ENCODE data around the gene NDST1.

Gene NDST1

GRCh38 chr5:150514708-150515211, 6.8 kb downstream of the NDST1 start:
- DNase-seq (ENCODE audit: low read depth in 1 of 2, low spot score in 1 of 2) = no peak
- Histone ChIP-seq H3K27ac (replicated peaks) (no peak overlapping the region), H3K4me3 (replicated peaks; ENCODE audit: insufficient read depth, low read length) (no peak overlapping the region), H3K27me3 (ENCODE audit: insufficient read depth, poor library complexity, severe bottlenecking) (no peaks in the 10 kb centered on the region)
- TF ChIP-seq CTCF (IDR thresholded peaks at IDR 0.05; ENCODE audit: insufficient read depth, low read length) = no peak
- TF ChIP-seq, protein P1, sequence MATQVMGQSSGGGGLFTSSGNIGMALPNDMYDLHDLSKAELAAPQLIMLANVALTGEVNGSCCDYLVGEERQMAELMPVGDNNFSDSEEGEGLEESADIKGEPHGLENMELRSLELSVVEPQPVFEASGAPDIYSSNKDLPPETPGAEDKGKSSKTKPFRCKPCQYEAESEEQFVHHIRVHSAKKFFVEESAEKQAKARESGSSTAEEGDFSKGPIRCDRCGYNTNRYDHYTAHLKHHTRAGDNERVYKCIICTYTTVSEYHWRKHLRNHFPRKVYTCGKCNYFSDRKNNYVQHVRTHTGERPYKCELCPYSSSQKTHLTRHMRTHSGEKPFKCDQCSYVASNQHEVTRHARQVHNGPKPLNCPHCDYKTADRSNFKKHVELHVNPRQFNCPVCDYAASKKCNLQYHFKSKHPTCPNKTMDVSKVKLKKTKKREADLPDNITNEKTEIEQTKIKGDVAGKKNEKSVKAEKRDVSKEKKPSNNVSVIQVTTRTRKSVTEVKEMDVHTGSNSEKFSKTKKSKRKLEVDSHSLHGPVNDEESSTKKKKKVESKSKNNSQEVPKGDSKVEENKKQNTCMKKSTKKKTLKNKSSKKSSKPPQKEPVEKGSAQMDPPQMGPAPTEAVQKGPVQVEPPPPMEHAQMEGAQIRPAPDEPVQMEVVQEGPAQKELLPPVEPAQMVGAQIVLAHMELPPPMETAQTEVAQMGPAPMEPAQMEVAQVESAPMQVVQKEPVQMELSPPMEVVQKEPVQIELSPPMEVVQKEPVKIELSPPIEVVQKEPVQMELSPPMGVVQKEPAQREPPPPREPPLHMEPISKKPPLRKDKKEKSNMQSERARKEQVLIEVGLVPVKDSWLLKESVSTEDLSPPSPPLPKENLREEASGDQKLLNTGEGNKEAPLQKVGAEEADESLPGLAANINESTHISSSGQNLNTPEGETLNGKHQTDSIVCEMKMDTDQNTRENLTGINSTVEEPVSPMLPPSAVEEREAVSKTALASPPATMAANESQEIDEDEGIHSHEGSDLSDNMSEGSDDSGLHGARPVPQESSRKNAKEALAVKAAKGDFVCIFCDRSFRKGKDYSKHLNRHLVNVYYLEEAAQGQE (IDR thresholded peaks at IDR 0.05; ENCODE audit: insufficient replicate concordance, low read depth) = no peak
- TF ChIP-seq SPI1 (IDR thresholded peaks at IDR 0.05; ENCODE audit: borderline replicate concordance, low read depth) = no peak
- TF ChIP-seq POLR2AphosphoS5 (IDR thresholded peaks at IDR 0.05; ENCODE audit: low read depth) = no peak
- no peak for TF ChIP-seq GABPA (IDR thresholded peaks at IDR 0.05; ENCODE audit: low read depth)

DNA sequence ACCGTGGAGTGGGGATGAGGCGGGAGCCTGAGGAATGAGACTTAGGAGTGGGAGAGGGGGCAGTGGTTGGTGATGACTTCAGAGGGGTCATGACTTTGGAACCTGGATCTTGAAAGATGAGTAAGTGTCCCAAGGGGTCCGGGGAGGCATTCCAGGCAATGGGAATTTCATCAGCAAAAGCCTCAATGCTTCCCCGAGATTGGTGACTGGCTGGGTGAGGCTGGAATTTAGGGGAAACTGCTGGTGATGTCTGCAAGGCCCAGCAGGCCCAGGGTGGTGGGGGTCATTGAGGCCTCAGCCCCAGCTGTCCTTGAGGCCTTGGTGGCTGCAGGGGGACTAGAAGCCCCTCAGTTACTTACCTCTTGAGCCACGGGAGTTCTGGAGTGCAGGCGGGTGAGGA, 7.5 kb downstream of the NDST1 start:
- DNase-seq (ENCODE audit: low read depth in 1 of 2, low spot score in 1 of 2) = no peak
- Histone ChIP-seq H3K27ac (replicated peaks) (no peak overlapping the region), H3K27me3 (ENCODE audit: insufficient read depth, poor library complexity, severe bottlenecking) (no peaks in the 10 kb centered on the region), H3K4me3 (replicated peaks; ENCODE audit: insufficient read depth, low read length) (no peak overlapping the region)
- TF ChIP-seq SPI1 (IDR thresholded peaks at IDR 0.05; ENCODE audit: borderline replicate concordance, low read depth) = no peak
- no peak for TF ChIP-seq CTCF (IDR thresholded peaks at IDR 0.05; ENCODE audit: insufficient read depth, low read length)
- no peak for TF ChIP-seq POLR2AphosphoS5 (IDR thresholded peaks at IDR 0.05; ENCODE audit: low read depth)
- TF ChIP-seq, protein P1 (IDR thresholded peaks at IDR 0.05; ENCODE audit: insufficient replicate concordance, low read depth) = no peak
- TF ChIP-seq GABPA (IDR thresholded peaks at IDR 0.05; ENCODE audit: low read depth) = no peak

DNA sequence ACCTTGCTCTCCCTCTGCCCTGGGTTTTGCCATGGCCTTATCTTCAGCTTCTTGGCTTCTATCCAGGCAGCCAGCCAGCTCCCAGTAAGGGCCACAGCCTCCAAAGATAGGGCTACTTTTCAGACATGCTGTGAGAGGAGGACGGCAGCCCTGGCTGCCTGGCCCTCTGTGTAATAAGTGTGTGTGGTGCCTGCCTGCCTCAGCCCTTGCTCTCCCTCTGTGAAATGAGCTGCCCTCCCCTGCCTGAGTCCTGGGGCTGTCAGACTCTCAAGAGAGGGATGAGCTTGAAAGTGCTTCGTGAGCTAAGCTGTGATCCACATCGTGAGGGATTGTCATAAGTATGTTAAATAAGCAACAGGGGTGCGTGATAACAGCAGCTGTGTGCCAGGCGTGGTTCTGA, 8.1 kb downstream of the NDST1 start:
- TF ChIP-seq GABPA (IDR thresholded peaks at IDR 0.05; ENCODE audit: low read depth) = no peak
- no peak for TF ChIP-seq POLR2AphosphoS5 (IDR thresholded peaks at IDR 0.05; ENCODE audit: low read depth)
- no peak for TF ChIP-seq SPI1 (IDR thresholded peaks at IDR 0.05; ENCODE audit: borderline replicate concordance, low read depth)
- no peaks in the 10 kb centered on the region for H3K27me3 ChIP-seq (ENCODE audit: insufficient read depth, poor library complexity, severe bottlenecking)
- no peak overlapping the region for H3K27ac ChIP-seq (replicated peaks)
- no peak overlapping the region for H3K4me3 ChIP-seq (replicated peaks; ENCODE audit: insufficient read depth, low read length)
- DNase-seq (ENCODE audit: low read depth in 1 of 2, low spot score in 1 of 2) = no peak

- TF ChIP-seq GABPA (IDR thresholded peaks at IDR 0.05; ENCODE audit: low read depth) = no peak
- no peak for TF ChIP-seq SPI1 (IDR thresholded peaks at IDR 0.05; ENCODE audit: borderline replicate concordance, low read depth)
- no peak for TF ChIP-seq POLR2AphosphoS5 (IDR thresholded peaks at IDR 0.05; ENCODE audit: low read depth)
- TF ChIP-seq, protein P1 (IDR thresholded peaks at IDR 0.05; ENCODE audit: insufficient replicate concordance, low read depth) = no peak
- TF ChIP-seq CTCF (IDR thresholded peaks at IDR 0.05; ENCODE audit: insufficient read depth, low read length) = no peak
- Histone ChIP-seq H3K4me3 (replicated peaks; ENCODE audit: insufficient read depth, low read length) (no peak overlapping the region), H3K27me3 (ENCODE audit: insufficient read depth, poor library complexity, severe bottlenecking) (no peaks in the 10 kb centered on the region), H3K27ac (replicated peaks) (no peak overlapping the region)
- DNase-seq (ENCODE audit: low read depth in 1 of 2, low spot score in 1 of 2) = no peak
Measured at GRCh38 chr5:150517272-150518152, 9.6 kb downstream of the NDST1 start.

All from HL-60 (cell line).